Muscle layer of colon (tissue), 2 donors: Measurements from ENCODE around the gene ASIC3.
"Not testable (repeated sequence)": the region's sequence is repeated elsewhere in the genome, so short reads cannot be mapped to it uniquely, and the experiment has no call there.

ENCODE experiments used
- H3K27ac ChIP-seq: one replicate; pipeline ENCODE4 v1.7.0; 2013; ENCODE audit warnings: low read depth, mild to moderate bottlenecking, low read length, moderate library complexity
- H3K27me3 ChIP-seq, 2 donors: one replicate each; pipeline ENCODE4 v1.7.0; 2013; ENCODE audit warnings: low read length in 2 of 2, mild to moderate bottlenecking in 2 of 2; ENCODE audit not compliant: insufficient read depth in 2 of 2, control insufficient read depth in 1 of 2
- H3K36me3 ChIP-seq: one replicate; pipeline ENCODE4 v1.7.0; 2013; ENCODE audit warnings: mild to moderate bottlenecking, low read length; ENCODE audit not compliant: insufficient read depth
- H3K4me1 ChIP-seq: one replicate; pipeline ENCODE4 v1.7.0; 2013; ENCODE audit warnings: mild to moderate bottlenecking, low read length; ENCODE audit not compliant: insufficient read depth
- H3K4me3 ChIP-seq, 2 donors: one replicate each; pipeline ENCODE4 v1.7.0; 2013; ENCODE audit warnings: low read length in 2 of 2, low read depth in 1 of 2, mild to moderate bottlenecking in 1 of 2, moderate library complexity in 1 of 2
- H3K9ac ChIP-seq: one replicate; pipeline ENCODE4 v1.7.0; 2013; ENCODE audit warnings: low read length
- H3K9me3 ChIP-seq: one replicate; pipeline ENCODE4 v1.7.0; 2013; ENCODE audit warnings: mild to moderate bottlenecking, low read length
- donor health status: abdominal sarcoma.
- donor health status: Adenocarcinoma of cecum.

ASIC3 gene

GRCh38 chr7:151008511-151009323, 39.6 kb upstream of the ASIC3 start:
- H3K9me3 ChIP-seq, result no peaks in the 10 kb centered on the region
- no peak overlapping the region for H3K27ac ChIP-seq
- H3K9ac ChIP-seq, result no peak overlapping the region
- no peaks in the 10 kb centered on the region for H3K36me3 ChIP-seq
- H3K4me3 ChIP-seq, result peak overlapping the region in 1 of 2 donors; percentile 38
- no peaks in the 10 kb centered on the region for H3K4me1 ChIP-seq
- H3K27me3 ChIP-seq, result peaks cover 12 to 30% of the 10 kb centered on the region in 2 donors

DNA sequence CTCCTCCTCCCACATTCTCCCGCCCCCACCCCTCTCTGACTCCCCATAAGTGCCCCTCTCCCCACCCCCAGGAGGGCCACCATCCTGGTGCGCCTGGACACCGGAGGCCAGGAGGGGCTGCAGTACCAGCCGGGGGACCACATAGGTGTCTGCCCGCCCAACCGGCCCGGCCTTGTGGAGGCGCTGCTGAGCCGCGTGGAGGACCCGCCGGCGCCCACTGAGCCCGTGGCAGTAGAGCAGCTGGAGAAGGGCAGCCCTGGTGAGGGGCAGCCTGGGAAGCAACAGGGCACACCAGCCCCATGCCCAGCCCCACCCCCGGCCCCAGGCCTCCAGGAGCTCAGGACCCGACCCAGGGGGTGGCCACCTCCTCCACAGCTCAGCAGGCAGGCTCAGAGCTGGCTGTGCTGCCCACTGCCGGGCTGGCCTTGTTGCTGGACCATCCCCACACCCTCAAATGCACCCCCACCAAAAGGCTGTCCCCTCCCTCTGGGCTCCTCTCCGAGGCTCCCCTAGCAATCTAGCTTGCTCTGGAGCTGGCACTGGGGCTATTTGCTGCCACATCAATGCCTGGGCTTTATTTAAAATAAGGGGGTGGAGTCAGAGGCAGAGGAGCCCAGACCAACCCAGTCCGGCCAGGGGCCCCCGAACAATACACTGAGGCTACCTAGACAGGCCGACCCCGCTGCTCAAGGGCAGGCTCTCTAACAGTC, 38.8 kb upstream of the ASIC3 start:
- H3K9me3 ChIP-seq, result no peaks in the 10 kb centered on the region
- no peaks in the 10 kb centered on the region for H3K4me1 ChIP-seq
- H3K4me3 ChIP-seq, result no peak overlapping the region
- no peak overlapping the region for H3K9ac ChIP-seq
- peaks cover 18 to 37% of the 10 kb centered on the region in 2 donors for H3K27me3 ChIP-seq
- no peak overlapping the region for H3K27ac ChIP-seq
- H3K36me3 ChIP-seq, result no peaks in the 10 kb centered on the region

- no peaks in the 10 kb centered on the region for H3K9me3 ChIP-seq
- no peak overlapping the region for H3K27ac ChIP-seq
- H3K4me3 ChIP-seq, result no peak overlapping the region
- H3K9ac ChIP-seq, result no peak overlapping the region
- no peaks in the 10 kb centered on the region for H3K36me3 ChIP-seq
- peaks cover 18 to 41% of the 10 kb centered on the region in 2 donors for H3K27me3 ChIP-seq
- no peaks in the 10 kb centered on the region for H3K4me1 ChIP-seq
Observed at GRCh38 chr7:151010037-151010306, 38.4 kb upstream of the ASIC3 start.

DNA sequence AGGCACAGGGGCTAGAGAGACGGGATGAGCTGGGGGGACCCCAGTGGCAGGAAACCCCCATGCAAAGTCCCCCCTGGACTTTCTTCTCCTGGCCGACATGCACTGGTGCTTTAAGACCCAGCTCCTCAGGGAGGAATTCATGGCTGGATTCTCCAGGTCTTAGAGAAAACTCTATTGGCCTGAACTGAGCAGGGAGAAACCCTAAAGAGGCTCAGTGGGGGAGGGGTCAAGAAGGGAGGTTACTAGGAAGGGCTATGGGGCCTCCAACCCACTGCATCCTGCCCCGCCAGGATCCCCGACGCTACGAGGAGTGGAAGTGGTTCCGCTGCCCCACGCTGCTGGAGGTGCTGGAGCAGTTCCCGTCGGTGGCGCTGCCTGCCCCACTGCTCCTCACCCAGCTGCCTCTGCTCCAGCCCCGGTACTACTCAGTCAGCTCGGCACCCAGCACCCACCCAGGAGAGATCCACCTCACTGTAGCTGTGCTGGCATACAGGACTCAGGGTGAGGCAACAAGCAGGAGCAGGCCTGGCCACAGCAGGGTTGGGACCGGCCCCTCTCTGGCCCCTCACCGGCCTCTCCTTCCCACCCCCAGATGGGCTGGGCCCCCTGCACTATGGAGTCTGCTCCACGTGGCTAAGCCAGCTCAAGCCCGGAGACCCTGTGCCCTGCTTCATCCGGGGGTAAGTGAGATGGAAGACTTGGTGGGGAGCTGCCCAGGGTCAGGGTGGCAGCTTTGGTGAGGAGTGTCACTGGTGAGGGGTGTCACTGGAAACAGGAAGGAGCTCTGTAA, 37.8 kb upstream of the ASIC3 start:
- H3K4me1 ChIP-seq, result no peaks in the 10 kb centered on the region
- H3K4me3 ChIP-seq, result no peak overlapping the region
- H3K36me3 ChIP-seq, result no peaks in the 10 kb centered on the region
- H3K27me3 ChIP-seq, result peaks cover 18 to 45% of the 10 kb centered on the region in 2 donors
- no peak overlapping the region for H3K9ac ChIP-seq
- no peaks in the 10 kb centered on the region for H3K9me3 ChIP-seq
- H3K27ac ChIP-seq, result no peak overlapping the region

- H3K9ac ChIP-seq, result no peak overlapping the region
- no peaks in the 10 kb centered on the region for H3K4me1 ChIP-seq
- H3K9me3 ChIP-seq, result no peaks in the 10 kb centered on the region
- H3K4me3 ChIP-seq, result no peak overlapping the region
- H3K27me3 ChIP-seq, result peaks cover 18 to 50% of the 10 kb centered on the region in 2 donors
- H3K36me3 ChIP-seq, result no peaks in the 10 kb centered on the region
- H3K27ac ChIP-seq, result no peak overlapping the region
Observed at GRCh38 chr7:151011097-151011409, 37.3 kb upstream of the ASIC3 start.

- H3K4me1 ChIP-seq, result not testable (repeated sequence)
Observed at GRCh38 chr7:151011616-151012015, 36.7 kb upstream of the ASIC3 start.

GRCh38 chr7:151012031-151012692, 36.2 kb upstream of the ASIC3 start:
- peaks cover 20 to 61% of the 10 kb centered on the region in 2 donors for H3K27me3 ChIP-seq
- no peaks in the 10 kb centered on the region for H3K4me1 ChIP-seq

More at GRCh38 chr7:151011616-151012015, 36.7 kb upstream of the ASIC3 start:
- H3K4me3 ChIP-seq, H3K9ac ChIP-seq, H3K9me3 ChIP-seq, H3K36me3 ChIP-seq, H3K27ac ChIP-seq: not testable (repeated sequence)
- peaks cover 18 to 56% of the 10 kb centered on the region in 2 donors for H3K27me3 ChIP-seq

DNA sequence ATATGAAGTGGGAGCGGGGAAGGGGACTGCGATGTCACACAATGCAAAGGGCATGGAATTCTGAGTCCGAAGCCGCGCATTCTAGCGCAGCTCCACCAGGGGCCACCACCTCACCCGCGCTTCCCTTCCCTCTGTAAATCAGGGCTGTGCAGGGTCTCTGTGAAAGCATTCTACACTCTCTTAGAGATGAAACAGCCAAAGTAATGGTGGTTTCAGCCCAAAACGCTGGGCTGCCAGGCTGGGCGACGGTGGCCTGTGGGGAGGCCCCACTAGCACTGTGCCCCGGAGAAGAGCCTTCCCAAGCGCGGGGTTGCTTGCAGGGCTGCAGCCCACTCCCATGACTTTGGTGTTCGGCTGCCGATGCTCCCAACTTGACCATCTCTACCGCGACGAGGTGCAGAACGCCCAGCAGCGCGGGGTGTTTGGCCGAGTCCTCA, 35.4 kb upstream of the ASIC3 start:
- no peaks in the 10 kb centered on the region for H3K9me3 ChIP-seq
- H3K36me3 ChIP-seq, result no peaks in the 10 kb centered on the region
- peaks cover 6% of the 10 kb centered on the region for H3K4me1 ChIP-seq
- H3K4me3 ChIP-seq, result no peak overlapping the region
- no peak overlapping the region for H3K27ac ChIP-seq
- H3K9ac ChIP-seq, result no peak overlapping the region
- peaks cover 28 to 67% of the 10 kb centered on the region in 2 donors for H3K27me3 ChIP-seq

More at GRCh38 chr7:151012031-151012692, 36.2 kb upstream of the ASIC3 start:
- Histone ChIP-seq H3K36me3 (no peaks in the 10 kb centered on the region), H3K9me3 (no peaks in the 10 kb centered on the region), H3K4me3 (no peak overlapping the region), H3K9ac (no peak overlapping the region), H3K27ac (no peak overlapping the region)

DNA sequence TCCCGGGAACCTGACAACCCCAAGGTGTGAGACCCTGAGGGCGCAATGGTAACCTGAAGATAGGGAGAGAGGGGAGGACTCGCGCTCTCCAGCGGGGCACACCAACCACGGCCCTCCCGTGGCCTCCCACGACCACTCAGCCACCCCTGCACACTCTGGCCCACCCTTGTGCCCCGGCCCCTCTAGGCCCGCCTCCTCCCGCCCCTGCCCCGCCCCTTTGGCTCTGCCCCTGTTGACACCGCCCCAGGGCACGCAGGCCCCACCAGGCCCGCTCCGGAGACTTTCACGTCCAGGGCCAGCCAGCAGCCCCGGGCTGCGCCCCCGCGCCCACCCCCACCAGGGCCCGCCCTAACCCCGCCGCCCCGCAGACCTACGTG, 35.0 kb upstream of the ASIC3 start:
- H3K36me3 ChIP-seq, result no peaks in the 10 kb centered on the region
- H3K4me1 ChIP-seq, result peaks cover 11% of the 10 kb centered on the region
- no peaks in the 10 kb centered on the region for H3K9me3 ChIP-seq
- no peak overlapping the region for H3K27ac ChIP-seq
- H3K4me3 ChIP-seq, result no peak overlapping the region
- H3K27me3 ChIP-seq, result peaks cover 30 to 69% of the 10 kb centered on the region in 2 donors
- no peak overlapping the region for H3K9ac ChIP-seq

- Histone ChIP-seq H3K4me1 (peaks cover 13% of the 10 kb centered on the region), H3K27me3 (peaks cover 30 to 66% of the 10 kb centered on the region in 2 donors), H3K36me3 (no peaks in the 10 kb centered on the region), H3K9ac (no peak overlapping the region), H3K9me3 (no peaks in the 10 kb centered on the region), H3K27ac (no peak overlapping the region), H3K4me3 (peak overlapping the region in 1 of 2 donors; percentile 50)
Observed at GRCh38 chr7:151013733-151014497, 34.4 kb upstream of the ASIC3 start.
